Endothelial cell (in vitro differentiated cells): ENCODE measurements around the gene FBXL20. TPM values are rescaled to one million over a fixed set of nuclear protein-coding genes. Genes with fewer than 3 reads are reported as not detected.

ENCODE experiments used
- DNase-seq: peaks from one replicate; pipeline ENCODE4 v3.0.0; 2021; ENCODE audit warnings: low spot score
- H3K27ac Mint-ChIP-seq: one replicate; pipeline ENCODE4 v1.8.0; 2021; ENCODE audit warnings: mixed read lengths, inconsistent platforms; ENCODE audit not compliant: unreplicated experiment
- H3K27me3 Mint-ChIP-seq: one replicate; pipeline ENCODE4 v1.8.0; 2021; ENCODE audit warnings: mild to moderate bottlenecking, moderate library complexity, mixed read lengths, inconsistent platforms; ENCODE audit not compliant: unreplicated experiment
- H3K36me3 Mint-ChIP-seq: one replicate; pipeline ENCODE4 v1.8.0; 2021; ENCODE audit warnings: mild to moderate bottlenecking, low read depth, mixed read lengths, inconsistent platforms; ENCODE audit not compliant: unreplicated experiment
- H3K4me1 Mint-ChIP-seq: one replicate; pipeline ENCODE4 v1.8.0; 2021; ENCODE audit warnings: mild to moderate bottlenecking, mixed read lengths, inconsistent platforms; ENCODE audit not compliant: unreplicated experiment
- H3K4me3 Mint-ChIP-seq: one replicate; pipeline ENCODE4 v1.8.0; 2021; ENCODE audit warnings: mild to moderate bottlenecking, mixed read lengths, inconsistent platforms; ENCODE audit not compliant: unreplicated experiment
- H3K9me3 Mint-ChIP-seq: one replicate; pipeline ENCODE4 v1.8.0; 2021; ENCODE audit warnings: mixed read lengths, inconsistent platforms; ENCODE audit not compliant: unreplicated experiment
- total RNA-seq: library from RNA; stranded (reverse); fragmentation: NEBNext Ultra II Directional; extraction: Animal tissue kit (Norgen Biotek cat#: 25700); gene quantifications from one replicate; pipeline ENCODE4 v1.2.1, GENCODE V29; 2021; ENCODE audit not compliant: unreplicated experiment
- TF ChIP-seq, protein P1 (sequence below): fragments of 200-600 bp; sonication (generic); IDR thresholded peaks from one replicate; pipeline ENCODE4 v1.5.0; 2021; ENCODE audit warnings: antibody characterized with exemption; ENCODE audit not compliant: unreplicated experiment

FBXL20 gene
- total RNA-seq, 1 donor from 2014 or later, result 26.6 TPM

DNA sequence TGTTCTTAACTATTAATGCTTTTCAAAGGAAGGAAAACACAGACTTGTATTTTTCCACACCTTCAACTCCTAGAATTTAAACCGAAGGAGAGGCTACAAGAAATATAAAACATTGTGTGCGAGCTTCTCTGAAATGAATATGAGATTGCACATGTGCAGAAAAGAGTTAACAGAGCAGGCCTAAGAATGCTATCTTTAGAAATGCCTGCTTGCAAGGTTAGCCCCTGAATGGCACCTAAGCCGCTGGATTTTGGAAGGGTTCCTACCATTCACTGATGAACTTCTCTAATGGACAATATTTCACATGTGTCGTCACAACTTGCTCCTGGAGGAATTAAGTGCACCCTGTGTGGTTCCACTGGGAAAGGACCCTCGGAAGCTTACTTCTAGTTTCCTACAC lies 69.3 kb downstream of the FBXL20 start:
- peaks cover 20% of the 10 kb centered on the region for H3K36me3 Mint-ChIP-seq
- TF ChIP-seq, protein P1, sequence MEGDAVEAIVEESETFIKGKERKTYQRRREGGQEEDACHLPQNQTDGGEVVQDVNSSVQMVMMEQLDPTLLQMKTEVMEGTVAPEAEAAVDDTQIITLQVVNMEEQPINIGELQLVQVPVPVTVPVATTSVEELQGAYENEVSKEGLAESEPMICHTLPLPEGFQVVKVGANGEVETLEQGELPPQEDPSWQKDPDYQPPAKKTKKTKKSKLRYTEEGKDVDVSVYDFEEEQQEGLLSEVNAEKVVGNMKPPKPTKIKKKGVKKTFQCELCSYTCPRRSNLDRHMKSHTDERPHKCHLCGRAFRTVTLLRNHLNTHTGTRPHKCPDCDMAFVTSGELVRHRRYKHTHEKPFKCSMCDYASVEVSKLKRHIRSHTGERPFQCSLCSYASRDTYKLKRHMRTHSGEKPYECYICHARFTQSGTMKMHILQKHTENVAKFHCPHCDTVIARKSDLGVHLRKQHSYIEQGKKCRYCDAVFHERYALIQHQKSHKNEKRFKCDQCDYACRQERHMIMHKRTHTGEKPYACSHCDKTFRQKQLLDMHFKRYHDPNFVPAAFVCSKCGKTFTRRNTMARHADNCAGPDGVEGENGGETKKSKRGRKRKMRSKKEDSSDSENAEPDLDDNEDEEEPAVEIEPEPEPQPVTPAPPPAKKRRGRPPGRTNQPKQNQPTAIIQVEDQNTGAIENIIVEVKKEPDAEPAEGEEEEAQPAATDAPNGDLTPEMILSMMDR, result no peak

DNA sequence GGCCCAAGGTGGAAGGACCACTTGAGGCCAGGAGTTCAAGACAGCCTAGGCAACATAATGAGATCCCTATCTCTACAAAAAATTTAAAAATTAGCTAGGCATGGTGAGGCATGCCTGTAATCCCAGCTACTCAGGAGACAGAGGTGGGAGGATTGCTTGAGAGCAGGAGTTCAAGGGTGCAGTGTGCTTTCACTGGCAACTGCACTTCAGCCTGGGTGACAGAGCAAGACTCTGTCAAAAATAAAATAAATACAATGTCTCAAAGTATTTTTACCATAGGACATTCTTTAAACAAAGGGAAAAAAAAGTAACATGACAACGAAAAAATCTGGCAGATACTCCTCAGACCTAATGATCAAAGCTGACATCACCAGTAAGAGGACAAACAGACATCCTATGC lies 72.6 kb downstream of the FBXL20 start:
- TF ChIP-seq, protein P1, result no peak
- Mint-ChIP-seq H3K27ac (no peak overlapping the region), H3K4me3 (no peak overlapping the region), H3K4me1 (peaks cover 3% of the 10 kb centered on the region), H3K36me3 (peaks cover 5% of the 10 kb centered on the region), H3K27me3 (no peaks in the 10 kb centered on the region), H3K9me3 (no peaks in the 10 kb centered on the region)
- DNase-seq, result no peak

More for the DNA sequence above, 69.3 kb downstream of the FBXL20 start:
- H3K4me1 Mint-ChIP-seq, result peaks cover 3% of the 10 kb centered on the region
- H3K4me3 Mint-ChIP-seq, result no peak overlapping the region
- H3K27me3 Mint-ChIP-seq, result no peaks in the 10 kb centered on the region
- H3K27ac Mint-ChIP-seq, result no peak overlapping the region
- DNase-seq, result no peak
- H3K9me3 Mint-ChIP-seq, result peaks cover 4% of the 10 kb centered on the region

DNA sequence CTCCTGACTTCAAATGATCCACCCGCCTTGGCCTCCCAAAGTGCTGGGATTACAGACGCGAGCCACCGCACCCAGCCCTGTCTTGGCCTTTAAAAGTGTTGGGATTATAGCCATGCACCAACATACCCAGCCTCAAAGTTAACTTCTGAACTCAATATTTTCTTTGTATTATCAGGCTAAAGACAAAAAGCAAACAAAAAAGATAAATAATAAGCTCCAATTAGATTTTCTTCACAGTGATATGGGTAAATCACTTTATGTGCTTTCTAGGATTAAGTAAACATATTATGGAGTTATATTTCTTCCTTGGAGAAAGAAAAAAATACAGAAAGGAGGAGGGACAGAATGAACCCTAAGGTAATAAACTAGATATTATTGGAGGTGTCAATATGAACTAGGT lies 74.3 kb downstream of the FBXL20 start:
- Mint-ChIP-seq H3K4me1 (peaks cover 3% of the 10 kb centered on the region), H3K27ac (no peak overlapping the region), H3K4me3 (no peak overlapping the region), H3K36me3 (no peaks in the 10 kb centered on the region), H3K27me3 (peaks cover 2% of the 10 kb centered on the region), H3K9me3 (no peaks in the 10 kb centered on the region)
- TF ChIP-seq, protein P1, result no peak
- DNase-seq, result no peak

DNA sequence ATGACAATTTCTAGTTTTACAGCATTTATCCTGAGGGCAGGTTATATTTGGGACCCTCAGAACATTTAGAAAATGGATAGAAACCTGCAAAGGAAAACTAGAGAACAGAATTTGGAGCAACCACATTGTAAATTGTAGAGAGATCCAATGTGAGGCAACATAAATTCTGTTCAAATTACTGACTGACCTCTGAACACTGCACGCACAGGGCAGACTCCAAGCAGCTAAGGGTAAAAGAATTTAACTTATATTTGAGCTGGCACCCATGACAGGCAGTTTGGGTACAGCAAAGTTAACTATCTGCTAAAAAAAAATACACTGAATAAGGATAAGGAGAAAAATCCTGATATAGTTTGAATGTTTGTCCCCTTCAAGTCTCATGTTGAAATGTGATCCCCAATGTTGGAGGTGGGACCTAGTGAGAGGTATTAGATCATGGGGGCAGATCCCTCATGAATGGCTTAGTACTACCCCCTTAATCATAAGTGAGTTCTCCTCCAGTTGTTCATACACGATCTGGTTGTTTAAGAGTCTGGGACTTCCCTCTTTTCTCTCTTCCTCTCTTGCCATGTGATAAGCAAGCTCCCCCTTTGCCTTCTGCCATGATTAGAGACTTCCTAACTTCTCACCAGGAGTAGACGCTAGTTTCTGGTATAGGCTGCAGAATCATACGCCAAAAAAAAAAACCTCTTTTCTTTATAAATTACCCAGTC lies 75.7 kb downstream of the FBXL20 start:
- Mint-ChIP-seq H3K9me3 (no peaks in the 10 kb centered on the region), H3K36me3 (no peaks in the 10 kb centered on the region), H3K27ac (no peak overlapping the region), H3K4me1 (peaks cover 2% of the 10 kb centered on the region), H3K27me3 (peaks cover 2% of the 10 kb centered on the region), H3K4me3 (no peak overlapping the region)
- TF ChIP-seq, protein P1, result no peak
- DNase-seq, result no peak

DNA sequence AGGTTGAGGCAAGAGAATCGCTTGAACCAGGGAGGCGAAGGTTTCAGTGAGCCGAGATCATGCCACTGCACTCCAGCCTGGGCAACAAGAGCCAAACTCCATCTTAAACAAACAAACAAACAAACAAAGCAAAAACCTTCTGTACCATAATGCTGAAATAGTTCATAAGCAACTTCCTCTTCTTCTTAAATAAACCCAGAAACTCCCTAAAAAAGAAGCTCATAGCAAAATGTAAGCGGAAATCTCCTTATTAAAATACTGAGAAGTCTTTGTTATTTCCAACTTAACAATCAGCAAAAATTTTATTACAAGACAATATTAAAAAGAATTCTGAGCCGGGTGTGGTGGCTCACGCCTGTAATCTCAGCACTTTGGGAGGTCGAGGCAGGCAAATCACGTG lies 82.8 kb downstream of the FBXL20 start:
- Mint-ChIP-seq H3K27me3 (peaks cover 4% of the 10 kb centered on the region), H3K36me3 (peaks cover 10% of the 10 kb centered on the region), H3K4me1 (no peaks in the 10 kb centered on the region), H3K9me3 (no peaks in the 10 kb centered on the region), H3K4me3 (no peak overlapping the region), H3K27ac (no peak overlapping the region)
- TF ChIP-seq, protein P1, result no peak
- DNase-seq, result no peak
